Astrocyte (in vitro differentiated cells and primary cell): Measurements from ENCODE around the gene FCRL3. TPM values are rescaled to one million over a fixed set of nuclear protein-coding genes. Genes with fewer than 3 reads are reported as not detected.

Experiments used
- DNase-seq: peaks from one replicate; pipeline ENCODE4 v3.0.0-alpha.2; 2010; ENCODE audit warnings: low read depth
- FAIRE-seq: peaks from 2 replicates; lab custom pipeline; 2011; peaks lifted over from hg19 to GRCh38; lab: Jason Lieb, UNC
- H2AFZ ChIP-seq: 2 replicates; pipeline ENCODE4 v1.6.0; 2012; ENCODE audit warnings: low read depth, low read length, inconsistent platforms
- H3K27ac ChIP-seq: 2 replicates; pipeline ENCODE4 v1.5.1; 2011; ENCODE audit warnings: low read depth, low read length, inconsistent platforms
- H3K27me3 ChIP-seq: 2 replicates; pipeline ENCODE4 v1.6.0; 2011; ENCODE audit warnings: low read length, inconsistent platforms; ENCODE audit not compliant: insufficient read depth
- H3K36me3 ChIP-seq: 2 replicates; pipeline ENCODE4 v1.5.1; 2011; ENCODE audit warnings: low read length, inconsistent platforms; ENCODE audit not compliant: insufficient read depth
- H3K4me1 ChIP-seq: 2 replicates; pipeline ENCODE4 v1.5.1; 2011; ENCODE audit warnings: low read length, inconsistent platforms; ENCODE audit not compliant: insufficient read depth
- H3K4me2 ChIP-seq: 2 replicates; pipeline ENCODE4 v1.6.0; 2012; ENCODE audit warnings: low read length, inconsistent platforms
- H3K4me3 ChIP-seq: 2 replicates; pipeline ENCODE4 v1.5.1; 2011; ENCODE audit warnings: low read depth, mild to moderate bottlenecking, low read length, inconsistent platforms; ENCODE audit not compliant: insufficient read depth
- H3K79me2 ChIP-seq: 2 replicates; pipeline ENCODE4 v1.6.0; 2012; ENCODE audit warnings: mild to moderate bottlenecking, low read length, inconsistent platforms; ENCODE audit not compliant: insufficient read depth
- H3K9ac ChIP-seq: 2 replicates; pipeline ENCODE4 v1.6.0; 2012; ENCODE audit warnings: mild to moderate bottlenecking, low read length, inconsistent platforms
- H3K9me3 ChIP-seq: 2 replicates; pipeline ENCODE4 v1.5.1; 2012; ENCODE audit warnings: low read depth, mild to moderate bottlenecking, low read length, inconsistent platforms; ENCODE audit not compliant: insufficient read depth
- H4K20me1 ChIP-seq: 2 replicates; pipeline ENCODE4 v1.6.0; 2012; ENCODE audit warnings: low read length, inconsistent platforms; ENCODE audit not compliant: insufficient read depth
- H3K27ac Mint-ChIP-seq: one replicate; pipeline ENCODE4 v1.8.0; 2021; ENCODE audit warnings: mild to moderate bottlenecking, mixed read lengths; ENCODE audit not compliant: unreplicated experiment
- H3K27me3 Mint-ChIP-seq: one replicate; pipeline ENCODE4 v1.8.0; 2021; ENCODE audit warnings: low read depth, mixed read lengths; ENCODE audit not compliant: unreplicated experiment
- H3K36me3 Mint-ChIP-seq: one replicate; pipeline ENCODE4 v1.8.0; 2021; ENCODE audit warnings: low read depth, mixed read lengths; ENCODE audit not compliant: unreplicated experiment
- H3K4me1 Mint-ChIP-seq: one replicate; pipeline ENCODE4 v1.8.0; 2021; ENCODE audit warnings: low read depth, mixed read lengths; ENCODE audit not compliant: unreplicated experiment
- H3K4me3 Mint-ChIP-seq: one replicate; pipeline ENCODE4 v1.8.0; 2021; ENCODE audit warnings: mild to moderate bottlenecking, moderate library complexity, mixed read lengths; ENCODE audit not compliant: unreplicated experiment
- H3K9me3 Mint-ChIP-seq: one replicate; pipeline ENCODE4 v1.8.0; 2021; ENCODE audit warnings: mild to moderate bottlenecking, mixed read lengths; ENCODE audit not compliant: unreplicated experiment
- CTCF ChIP-seq: IDR thresholded peaks from 2 replicates; pipeline ENCODE4 v1.5.1; 2011; ENCODE audit warnings: low read depth, mild to moderate bottlenecking, inconsistent platforms, low read length, moderate library complexity; ENCODE audit not compliant: insufficient read depth
- EZH2 ChIP-seq: IDR thresholded peaks from 2 replicates; pipeline ENCODE4 v1.6.1; 2012; ENCODE audit warnings: mild to moderate bottlenecking, low read length, inconsistent platforms; ENCODE audit not compliant: insufficient read depth
- total RNA-seq: library from RNA; stranded (reverse); gene quantifications from 2 replicates; pipeline ENCODE4 v1.2.1, GENCODE V29; 2021

FCRL3 gene
- total RNA-seq, 1 donor from 2014 or later = not detected

- Histone ChIP-seq H4K20me1 (no peaks in the 10 kb centered on the region), H3K4me2 (no peak overlapping the region), H3K9ac (no peak overlapping the region), H3K79me2 (no peaks in the 10 kb centered on the region), H2AFZ (no peak overlapping the region), H3K9me3 (no peaks in the 10 kb centered on the region), H3K4me1 (no peaks in the 10 kb centered on the region), H3K36me3 (no peaks in the 10 kb centered on the region), H3K27me3 (no peaks in the 10 kb centered on the region), H3K4me3 (no peak overlapping the region), H3K27ac (no peak overlapping the region)
- Mint-ChIP-seq H3K27me3 (no peaks in the 10 kb centered on the region), H3K9me3 (peaks cover 11% of the 10 kb centered on the region), H3K4me3 (no peak overlapping the region), H3K4me1 (no peaks in the 10 kb centered on the region), H3K27ac (no peak overlapping the region), H3K36me3 (no peaks in the 10 kb centered on the region)
- DNase-seq (no peak), FAIRE-seq (no peak)
- TF ChIP-seq EZH2 (no peak), CTCF (no peak)
Measured at GRCh38 chr1:157671895-157672294, 28.7 kb downstream of the FCRL3 start.

- H3K36me3 ChIP-seq = no peaks in the 10 kb centered on the region
- Mint-ChIP-seq H3K27me3 (peaks cover 6% of the 10 kb centered on the region), H3K27ac (no peak overlapping the region), H3K36me3 (no peaks in the 10 kb centered on the region), H3K9me3 (no peaks in the 10 kb centered on the region), H3K4me3 (no peak overlapping the region), H3K4me1 (peaks cover 4% of the 10 kb centered on the region)
- DNase-seq (no peak), FAIRE-seq (no peak)
- H3K27ac ChIP-seq = no peak overlapping the region
- no peaks in the 10 kb centered on the region for H4K20me1 ChIP-seq
- no peaks in the 10 kb centered on the region for H3K4me1 ChIP-seq
- no peaks in the 10 kb centered on the region for H3K79me2 ChIP-seq
- H3K27me3 ChIP-seq = no peaks in the 10 kb centered on the region
- H3K9me3 ChIP-seq = no peaks in the 10 kb centered on the region
- TF ChIP-seq CTCF (no peak), EZH2 (no peak)
- H3K4me3 ChIP-seq = no peak overlapping the region
- no peak overlapping the region for H2AFZ ChIP-seq
- no peak overlapping the region for H3K4me2 ChIP-seq
- no peak overlapping the region for H3K9ac ChIP-seq
Measured at GRCh38 chr1:157659576-157660247, 40.9 kb downstream of the FCRL3 start.

GRCh38 chr1:157658571-157658970 is 42.0 kb downstream of the FCRL3 start:
- peaks cover 4% of the 10 kb centered on the region for H3K4me1 Mint-ChIP-seq
- FAIRE-seq = no peak

More at GRCh38 chr1:157658571-157658970, 42.0 kb downstream of the FCRL3 start:
- no peak overlapping the region for H3K4me2 ChIP-seq
- Mint-ChIP-seq H3K9me3 (no peaks in the 10 kb centered on the region), H3K27ac (no peak overlapping the region), H3K36me3 (no peaks in the 10 kb centered on the region), H3K27me3 (peaks cover 4% of the 10 kb centered on the region), H3K4me3 (no peak overlapping the region)
- H2AFZ ChIP-seq = no peak overlapping the region
- no peaks in the 10 kb centered on the region for H3K4me1 ChIP-seq
- H3K79me2 ChIP-seq = no peaks in the 10 kb centered on the region
- no peak for DNase-seq
- no peak overlapping the region for H3K9ac ChIP-seq
- no peaks in the 10 kb centered on the region for H3K9me3 ChIP-seq
- H3K36me3 ChIP-seq = no peaks in the 10 kb centered on the region
- H4K20me1 ChIP-seq = no peaks in the 10 kb centered on the region
- no peak overlapping the region for H3K27ac ChIP-seq
- no peak overlapping the region for H3K4me3 ChIP-seq
- no peaks in the 10 kb centered on the region for H3K27me3 ChIP-seq
- TF ChIP-seq EZH2 (no peak), CTCF (no peak)
